Psoas muscle (tissue), 8 donors: ENCODE data around the gene ACSL3. TPM values are rescaled to one million over a fixed set of nuclear protein-coding genes. Genes with fewer than 3 reads are reported as not detected.

Experiments
- ATAC-seq, 4 donors: fragments of 200-7000 bp; cut with Tn5 transposase; one replicate each; pipeline ENCODE4 v1.9.1; 2020; ENCODE audit warnings: moderate library complexity in 3 of 4, mild to moderate bottlenecking in 2 of 4
- DNase-seq, 2 donors: peaks; one replicate each; pipeline ENCODE4 v3.0.0-alpha.2; 2020
- H3K27ac ChIP-seq: fragments of 200-600 bp; one replicate; pipeline ENCODE4 v1.8.0; 2022
- H3K27me3 ChIP-seq, 3 donors: fragments of 200-600 bp in 1 of 3; one replicate each; pipeline versions ENCODE4 v1.6.1 to v1.8.0; 2013 to 2022; ENCODE audit warnings: low read length in 2 of 3, mild to moderate bottlenecking in 2 of 3, moderate library complexity in 1 of 3; ENCODE audit not compliant: insufficient read depth in 3 of 3
- H3K36me3 ChIP-seq, 2 donors: fragments of 200-600 bp in 1 of 2; one replicate each; pipeline versions ENCODE4 v1.6.1 to v1.8.0; 2013 to 2022; ENCODE audit warnings: low read depth in 1 of 2, mild to moderate bottlenecking in 1 of 2, moderate library complexity in 1 of 2; ENCODE audit not compliant: insufficient read depth in 1 of 2
- H3K4me1 ChIP-seq: fragments of 200-600 bp; one replicate; pipeline ENCODE4 v1.8.0; 2022
- H3K4me3 ChIP-seq: fragments of 200-600 bp; one replicate; pipeline ENCODE4 v1.8.0; 2022; ENCODE audit warnings: mild to moderate bottlenecking
- H3K9me3 ChIP-seq: fragments of 200-600 bp; one replicate; pipeline ENCODE4 v1.8.0; 2022
- WGBS, 3 donors: extraction: QIAGEN DNeasy Blood & Tissue Kit; methylation state at CpG; one replicate each; pipeline versions ENCODE4 v1.1.6 to v1.1.7; 2013; 5-methylcytosine and 5-hydroxymethylcytosine counted together
- intact Hi-C, 2 donors: fragments of 100-400 bp; cut with DNase I; formaldehyde crosslinking; loops; one replicate each; pipeline versions ENCODE4 v1.11.0 to v1.14.2; 2022
- polyA plus RNA-seq, 3 donors: library from polyadenylated mRNA; stranded (reverse); fragments of 200-250 nt; gene quantifications; one replicate each; pipeline ENCODE4 v1.2.3, GENCODE V29; 2013
- total RNA-seq, 4 donors: library from RNA; stranded (reverse); fragmentation: NEBNext Ultra II Directional in 2 of 4; extraction: Animal tissue kit (Norgen Biotek cat#: 25700) in 2 of 4; gene quantifications; one replicate each; pipeline versions ENCODE4 v1.2.1 to v1.2.4, GENCODE V29; 2021 to 2023
- TF ChIP-seq, protein P1 (sequence below): fragments of 200-600 bp; IDR thresholded peaks from one replicate; pipeline ENCODE4 v1.8.0; 2022; ENCODE audit warnings: antibody characterized with exemption
- donor health status: healthy with polysubstance abuse.
- donor health status: DM: no; HTN: no; CAD: no; lungs with moderate emphysema.
- donor health status: Bipolar disorder and iron deficiency.
- donor health status: healthy.
- donor health status: DM: yes; HTN: yes; CAD: no.
- donor health status: DM: no; HTN: no; CAD: no.
- donor health status: DM: no; HTN: no; CAD: no.
- donor health status: DM: yes; HTN: yes; CAD: no.

ACSL3 gene
- total and polyA plus RNA-seq, 7 donors = 13.5 to 136 (median 27.5) TPM

DNA sequence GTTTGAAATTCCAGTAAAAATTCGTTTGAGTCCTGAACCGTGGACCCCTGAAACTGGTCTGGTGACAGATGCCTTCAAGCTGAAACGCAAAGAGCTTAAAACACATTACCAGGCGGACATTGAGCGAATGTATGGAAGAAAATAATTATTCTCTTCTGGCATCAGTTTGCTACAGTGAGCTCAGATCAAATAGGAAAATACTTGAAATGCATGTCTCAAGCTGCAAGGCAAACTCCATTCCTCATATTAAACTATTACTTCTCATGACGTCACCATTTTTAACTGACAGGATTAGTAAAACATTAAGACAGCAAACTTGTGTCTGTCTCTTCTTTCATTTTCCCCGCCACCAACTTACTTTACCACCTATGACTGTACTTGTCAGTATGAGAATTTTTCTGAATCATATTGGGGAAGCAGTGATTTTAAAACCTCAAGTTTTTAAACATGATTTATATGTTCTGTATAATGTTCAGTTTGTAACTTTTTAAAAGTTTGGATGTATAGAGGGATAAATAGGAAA, 80.7 kb downstream of the ACSL3 start:
- Histone ChIP-seq H3K27me3 (no peaks in the 10 kb centered on the region), H3K4me1 (peaks cover 4% of the 10 kb centered on the region), H3K27ac (no peak overlapping the region), H3K4me3 (no peak overlapping the region), H3K36me3 (peaks cover 2 to 44% of the 10 kb centered on the region in 2 donors), H3K9me3 (peaks cover 10% of the 10 kb centered on the region)
- 89 to 92% (median 92%) methylated on average over 7 of the region's 7 CpGs for WGBS, 3 donors
- TF ChIP-seq, protein P1, sequence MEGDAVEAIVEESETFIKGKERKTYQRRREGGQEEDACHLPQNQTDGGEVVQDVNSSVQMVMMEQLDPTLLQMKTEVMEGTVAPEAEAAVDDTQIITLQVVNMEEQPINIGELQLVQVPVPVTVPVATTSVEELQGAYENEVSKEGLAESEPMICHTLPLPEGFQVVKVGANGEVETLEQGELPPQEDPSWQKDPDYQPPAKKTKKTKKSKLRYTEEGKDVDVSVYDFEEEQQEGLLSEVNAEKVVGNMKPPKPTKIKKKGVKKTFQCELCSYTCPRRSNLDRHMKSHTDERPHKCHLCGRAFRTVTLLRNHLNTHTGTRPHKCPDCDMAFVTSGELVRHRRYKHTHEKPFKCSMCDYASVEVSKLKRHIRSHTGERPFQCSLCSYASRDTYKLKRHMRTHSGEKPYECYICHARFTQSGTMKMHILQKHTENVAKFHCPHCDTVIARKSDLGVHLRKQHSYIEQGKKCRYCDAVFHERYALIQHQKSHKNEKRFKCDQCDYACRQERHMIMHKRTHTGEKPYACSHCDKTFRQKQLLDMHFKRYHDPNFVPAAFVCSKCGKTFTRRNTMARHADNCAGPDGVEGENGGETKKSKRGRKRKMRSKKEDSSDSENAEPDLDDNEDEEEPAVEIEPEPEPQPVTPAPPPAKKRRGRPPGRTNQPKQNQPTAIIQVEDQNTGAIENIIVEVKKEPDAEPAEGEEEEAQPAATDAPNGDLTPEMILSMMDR = no peak
- ATAC-seq = no peak
- no peak for DNase-seq
- intact Hi-C loops = no loop called here

DNA sequence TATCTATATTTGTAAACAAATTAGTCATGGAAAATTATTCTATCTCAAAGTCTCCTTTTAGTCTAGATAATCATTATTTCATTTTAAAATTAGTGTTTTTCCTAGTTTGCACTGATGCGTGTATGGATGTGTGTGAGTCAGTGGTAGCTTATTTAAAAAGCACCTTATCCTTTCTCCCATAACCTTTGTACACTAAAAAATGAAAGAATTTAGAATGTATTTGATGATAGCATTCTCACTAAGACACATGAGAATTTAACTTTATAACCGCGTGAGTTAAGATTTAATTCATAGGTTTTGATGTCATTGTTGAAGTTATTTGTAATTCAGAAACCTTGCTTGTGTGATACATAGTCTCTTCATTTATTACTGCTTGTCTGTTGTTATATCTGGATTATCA, 81.7 kb downstream of the ACSL3 start:
- DNase-seq (no peak), ATAC-seq (no peak)
- intact Hi-C loops = no loop called here
- peaks cover 10% of the 10 kb centered on the region for H3K9me3 ChIP-seq
- no peak overlapping the region for H3K27ac ChIP-seq
- H3K27me3 ChIP-seq = no peaks in the 10 kb centered on the region
- WGBS, 3 donors = 96 to 99% (median 96%) methylated on average over 3 of the region's 3 CpGs
- no peak overlapping the region for H3K4me3 ChIP-seq
- peaks cover 2 to 34% of the 10 kb centered on the region in 2 donors for H3K36me3 ChIP-seq
- peaks cover 4% of the 10 kb centered on the region for H3K4me1 ChIP-seq
- TF ChIP-seq, protein P1 = no peak

DNA sequence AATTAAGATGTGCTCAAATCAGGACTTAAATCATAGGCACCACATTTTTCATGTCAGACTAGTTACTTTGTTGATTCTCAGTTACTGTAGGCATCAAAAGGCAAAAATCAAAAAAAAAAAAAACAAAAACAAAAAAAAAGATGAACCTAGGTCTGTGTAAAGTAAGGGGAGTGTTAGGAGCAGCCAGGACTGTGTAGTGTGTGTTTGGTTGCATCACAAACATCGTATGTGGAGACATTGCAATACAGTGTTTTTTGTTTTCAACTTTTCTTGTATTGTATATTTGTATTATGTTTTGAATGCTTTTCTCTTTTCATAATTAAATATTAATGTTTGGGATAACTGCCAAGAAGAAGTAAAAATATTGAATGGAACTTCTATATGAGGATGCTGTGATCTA, 82.1 kb downstream of the ACSL3 start:
- Histone ChIP-seq H3K27me3 (no peaks in the 10 kb centered on the region), H3K27ac (no peak overlapping the region), H3K4me3 (no peak overlapping the region), H3K36me3 (peaks cover 2 to 30% of the 10 kb centered on the region in 2 donors), H3K4me1 (peaks cover 4% of the 10 kb centered on the region), H3K9me3 (peaks cover 7% of the 10 kb centered on the region)
- intact Hi-C loops = no loop called here
- no peak for ATAC-seq
- WGBS, 3 donors = 88 to 93% (median 90%) methylated on average over 1 of the region's 1 CpG
- no peak for DNase-seq
- TF ChIP-seq, protein P1 = no peak

DNA sequence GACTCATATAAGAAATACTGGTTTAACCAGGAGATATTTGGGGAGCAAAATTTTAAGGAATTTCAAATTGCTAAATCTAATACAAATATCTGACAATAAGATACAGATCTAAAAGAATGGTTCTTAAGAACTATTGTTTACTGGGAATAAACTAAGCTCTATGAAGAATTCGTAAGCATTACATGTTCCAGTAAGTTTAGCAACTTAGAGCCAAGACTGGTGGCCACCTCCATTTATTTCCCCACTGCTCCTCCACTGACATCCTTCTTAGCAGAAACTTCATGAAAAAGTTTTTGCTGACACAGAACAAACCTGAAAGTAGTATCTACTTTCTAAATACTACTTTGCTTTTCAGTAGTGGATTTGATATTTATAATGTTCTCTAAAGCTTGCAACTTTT, 83.0 kb downstream of the ACSL3 start:
- ATAC-seq = no peak
- TF ChIP-seq, protein P1 = no peak
- DNase-seq = no peak
- H3K27me3 ChIP-seq = no peaks in the 10 kb centered on the region
- peaks cover 4% of the 10 kb centered on the region for H3K4me1 ChIP-seq
- H3K27ac ChIP-seq = no peak overlapping the region
- intact Hi-C loops = no loop called here
- H3K36me3 ChIP-seq = peaks cover 2 to 23% of the 10 kb centered on the region in 2 donors
- WGBS, 3 donors = 31 to 52% (median 41%) methylated on average over 1 of the region's 1 CpG
- no peaks in the 10 kb centered on the region for H3K9me3 ChIP-seq
- no peak overlapping the region for H3K4me3 ChIP-seq

DNA sequence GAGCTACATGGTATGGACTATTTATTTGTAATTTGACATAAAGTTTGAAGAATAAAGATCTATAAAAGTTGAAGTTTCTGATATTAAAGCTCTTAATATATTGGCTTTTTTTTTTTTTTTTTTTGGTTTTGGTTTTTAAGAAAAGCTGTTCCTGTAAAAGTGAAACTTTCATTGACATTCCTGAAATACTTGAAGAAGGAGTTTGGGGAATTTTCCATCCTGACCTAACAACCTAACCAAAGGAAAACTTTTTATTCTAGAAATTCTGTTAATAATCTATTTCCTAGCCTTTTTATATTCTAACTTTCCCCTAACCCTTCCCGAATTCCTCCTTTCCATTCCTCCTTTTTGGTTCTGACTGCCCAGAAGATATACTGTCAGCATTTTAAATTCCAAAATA, 83.7 kb downstream of the ACSL3 start:
- no peak overlapping the region for H3K27ac ChIP-seq
- intact Hi-C loops = no loop called here

More for the DNA sequence above, 83.7 kb downstream of the ACSL3 start:
- DNase-seq = no peak
- no peaks in the 10 kb centered on the region for H3K9me3 ChIP-seq
- TF ChIP-seq, protein P1 = no peak
- 21 to 50% (median 42%) methylated on average over 1 of the region's 1 CpG for WGBS, 3 donors
- H3K4me3 ChIP-seq = no peak overlapping the region
- H3K4me1 ChIP-seq = peaks cover 4% of the 10 kb centered on the region
- H3K36me3 ChIP-seq = peaks cover 0 to 21% of the 10 kb centered on the region in 2 donors
- H3K27me3 ChIP-seq = no peaks in the 10 kb centered on the region
- no peak for ATAC-seq
